Measurements from ENCODE around the gene OSBPL10.

DNA sequence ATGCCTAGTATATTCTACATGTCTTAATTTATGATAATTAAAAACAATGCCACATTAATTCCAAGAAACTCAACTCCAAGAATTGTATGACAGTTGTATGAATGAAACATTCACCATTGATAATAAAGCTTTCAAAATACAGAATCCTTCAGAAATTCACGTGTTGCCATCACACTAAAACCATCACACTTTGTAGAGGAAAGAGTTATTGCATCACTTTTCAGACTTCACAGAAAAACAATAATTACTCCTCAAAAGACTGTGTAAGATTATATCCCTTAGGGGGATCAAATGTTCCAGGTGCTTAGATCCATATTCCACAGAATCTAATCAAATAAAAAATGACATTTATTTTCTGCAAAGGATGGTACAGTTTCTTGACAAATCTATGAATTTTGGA is 85.0 kb downstream of the OSBPL10 start:
- TF ChIP-seq CTCF (IDR thresholded peaks at IDR 0.05), result no peak
- TF ChIP-seq POLR2A (IDR thresholded peaks at IDR 0.05), result no peak
